ENCODE results near the gene USP49.

DNA sequence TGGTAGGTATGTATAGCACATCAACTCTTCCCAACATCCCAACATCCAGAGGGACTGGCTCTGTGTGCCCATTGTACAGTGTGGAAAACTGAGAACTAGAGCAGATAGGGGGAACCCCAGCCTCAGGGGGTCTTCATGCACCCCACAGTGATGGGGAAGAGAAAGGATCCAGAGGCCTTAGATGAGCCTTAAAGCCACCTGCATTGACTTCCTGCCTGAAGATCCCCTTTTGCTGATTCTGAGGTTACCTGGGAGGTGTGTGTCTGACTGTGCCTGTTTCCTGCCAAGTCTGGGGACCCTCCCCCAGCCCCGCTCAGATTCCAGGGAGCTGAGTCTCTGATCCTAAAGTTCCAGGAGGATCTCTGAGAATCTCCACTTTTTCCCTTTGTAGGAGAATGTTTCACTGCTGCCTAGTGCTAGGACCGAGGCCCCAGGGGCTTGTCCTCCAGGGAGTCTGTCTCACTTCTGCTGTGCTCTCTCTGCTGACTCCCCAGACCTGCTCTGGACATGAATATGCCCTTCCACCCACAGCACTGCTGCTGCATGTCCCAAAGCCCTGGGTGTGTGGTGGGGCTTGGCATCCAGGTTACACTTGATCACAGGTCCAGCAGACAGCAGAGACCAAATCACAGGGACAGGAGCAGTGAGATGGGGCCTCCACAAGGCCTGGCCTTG lies 135.1 kb downstream of the USP49 start:
- TF ChIP-seq, protein P1, sequence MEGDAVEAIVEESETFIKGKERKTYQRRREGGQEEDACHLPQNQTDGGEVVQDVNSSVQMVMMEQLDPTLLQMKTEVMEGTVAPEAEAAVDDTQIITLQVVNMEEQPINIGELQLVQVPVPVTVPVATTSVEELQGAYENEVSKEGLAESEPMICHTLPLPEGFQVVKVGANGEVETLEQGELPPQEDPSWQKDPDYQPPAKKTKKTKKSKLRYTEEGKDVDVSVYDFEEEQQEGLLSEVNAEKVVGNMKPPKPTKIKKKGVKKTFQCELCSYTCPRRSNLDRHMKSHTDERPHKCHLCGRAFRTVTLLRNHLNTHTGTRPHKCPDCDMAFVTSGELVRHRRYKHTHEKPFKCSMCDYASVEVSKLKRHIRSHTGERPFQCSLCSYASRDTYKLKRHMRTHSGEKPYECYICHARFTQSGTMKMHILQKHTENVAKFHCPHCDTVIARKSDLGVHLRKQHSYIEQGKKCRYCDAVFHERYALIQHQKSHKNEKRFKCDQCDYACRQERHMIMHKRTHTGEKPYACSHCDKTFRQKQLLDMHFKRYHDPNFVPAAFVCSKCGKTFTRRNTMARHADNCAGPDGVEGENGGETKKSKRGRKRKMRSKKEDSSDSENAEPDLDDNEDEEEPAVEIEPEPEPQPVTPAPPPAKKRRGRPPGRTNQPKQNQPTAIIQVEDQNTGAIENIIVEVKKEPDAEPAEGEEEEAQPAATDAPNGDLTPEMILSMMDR (IDR thresholded peaks at IDR 0.05): no peak
- no peak for TF ChIP-seq POLR2A (IDR thresholded peaks at IDR 0.05)
- no peak for TF ChIP-seq POLR2AphosphoS5 (IDR thresholded peaks at IDR 0.05)
